ENCODE measurements around the gene DUOXA2.
"Not testable (repeated sequence)": the region's sequence is repeated elsewhere in the genome, so short reads cannot be mapped to it uniquely, and the experiment has no call there.

DUOXA2 gene

GRCh38 chr15:45134682-45135604, 20.8 kb downstream of the DUOXA2 start:
- DNase-seq (ENCODE audit: low read depth in 2 of 3, low spot score in 1 of 3) = no peak

GRCh38 chr15:45135705-45136377, 21.7 kb downstream of the DUOXA2 start:
- DNase-seq (ENCODE audit: low read depth in 2 of 3, low spot score in 1 of 3) = not testable (repeated sequence)

GRCh38 chr15:45136378-45136764, 22.2 kb downstream of the DUOXA2 start:
- DNase-seq (ENCODE audit: low read depth in 2 of 3, low spot score in 1 of 3) = no peak

- DNase-seq (ENCODE audit: low read depth in 2 of 3, low spot score in 1 of 3) = no peak
Observed at GRCh38 chr15:45137703-45138102, 23.6 kb downstream of the DUOXA2 start.

- no peak for DNase-seq (ENCODE audit: low read depth in 2 of 3, low spot score in 1 of 3)
Observed at GRCh38 chr15:45138814-45139765, 25.0 kb downstream of the DUOXA2 start.

- no peak for DNase-seq (ENCODE audit: low read depth in 2 of 3, low spot score in 1 of 3)
Observed at GRCh38 chr15:45139770-45140169, 25.6 kb downstream of the DUOXA2 start.

- DNase-seq (ENCODE audit: low read depth in 2 of 3, low spot score in 1 of 3) = no peak
Observed at GRCh38 chr15:45140557-45141250, 26.6 kb downstream of the DUOXA2 start.

GRCh38 chr15:45141386-45141785, 27.3 kb downstream of the DUOXA2 start:
- no peak for DNase-seq (ENCODE audit: low read depth in 2 of 3, low spot score in 1 of 3)

- no peak for DNase-seq (ENCODE audit: low read depth in 2 of 3, low spot score in 1 of 3)
Observed at GRCh38 chr15:45143056-45143455, 28.9 kb downstream of the DUOXA2 start.

GRCh38 chr15:45143946-45144345, 29.8 kb downstream of the DUOXA2 start:
- no peak for DNase-seq (ENCODE audit: low read depth in 2 of 3, low spot score in 1 of 3)

- DNase-seq (ENCODE audit: low read depth in 2 of 3, low spot score in 1 of 3) = no peak
Observed at GRCh38 chr15:45144775-45145174, 30.6 kb downstream of the DUOXA2 start.

- no peak for DNase-seq (ENCODE audit: low read depth in 2 of 3, low spot score in 1 of 3)
Observed at GRCh38 chr15:45146405-45146804, 32.3 kb downstream of the DUOXA2 start.

GRCh38 chr15:45147606-45148005, 33.5 kb downstream of the DUOXA2 start:
- no peak for DNase-seq (ENCODE audit: low read depth in 2 of 3, low spot score in 1 of 3)

GRCh38 chr15:45148076-45149059, 34.2 kb downstream of the DUOXA2 start:
- DNase-seq (ENCODE audit: low read depth in 2 of 3, low spot score in 1 of 3) = no peak

GRCh38 chr15:45149060-45149459, 34.9 kb downstream of the DUOXA2 start:
- no peak for DNase-seq (ENCODE audit: low read depth in 2 of 3, low spot score in 1 of 3)

GRCh38 chr15:45150481-45150880, 36.4 kb downstream of the DUOXA2 start:
- DNase-seq (ENCODE audit: low read depth in 2 of 3, low spot score in 1 of 3) = no peak

- no peak for DNase-seq (ENCODE audit: low read depth in 2 of 3, low spot score in 1 of 3)
Observed at GRCh38 chr15:45150997-45151396, 36.9 kb downstream of the DUOXA2 start.

- DNase-seq (ENCODE audit: low read depth in 2 of 3, low spot score in 1 of 3) = no peak
Observed at GRCh38 chr15:45151998-45152828, 38.1 kb downstream of the DUOXA2 start.

- no peak for DNase-seq (ENCODE audit: low read depth in 2 of 3, low spot score in 1 of 3)
Observed at GRCh38 chr15:45155739-45156138, 41.6 kb downstream of the DUOXA2 start.
